WERI-Rb-1 (cell line): ENCODE measurements around the gene MTREX.

Experiments used
- DNase-seq: peaks from one replicate; pipeline ENCODE4 v3.0.0-alpha.2; 2020
- H3K27ac ChIP-seq: fragments of 250-450 bp; sonication (Bioruptor Pico); 2 replicates; pipeline ENCODE4 v1.5.1; 2020; ENCODE audit warnings: mild to moderate bottlenecking, moderate library complexity
- H3K27me3 ChIP-seq: fragments of 250-450 bp; sonication (Bioruptor Pico); 2 replicates; pipeline ENCODE4 v1.5.1; 2021; ENCODE audit warnings: mild to moderate bottlenecking, low read depth, moderate library complexity; ENCODE audit not compliant: insufficient read depth, severe bottlenecking
- H3K36me3 ChIP-seq: fragments of 250-450 bp; sonication (Bioruptor Pico); 2 replicates; pipeline ENCODE4 v1.5.1; 2020; ENCODE audit warnings: mild to moderate bottlenecking, moderate library complexity
- H3K4me3 ChIP-seq: 2 replicates; pipeline ENCODE4 v1.5.1; 2011; ENCODE audit warnings: low read depth, mild to moderate bottlenecking, control low read depth, low read length
- H3K9me3 ChIP-seq: fragments of 250-450 bp; sonication (Bioruptor Pico); 2 replicates; pipeline ENCODE4 v1.5.1; 2021; ENCODE audit warnings: mild to moderate bottlenecking, moderate library complexity; ENCODE audit not compliant: severe bottlenecking
- CTCF ChIP-seq: IDR thresholded peaks from 2 replicates; pipeline ENCODE4 v1.5.1; 2011; ENCODE audit warnings: low read depth, mild to moderate bottlenecking, control low read depth, inconsistent platforms, low read length

The MTREX gene

GRCh38 chr5:55307383-55308253 lies at the start of gene MTREX, which contains the start of gene DHX29:
Gene MTREX (plus strand): TSS chr5:55307989. CDS start chr5:55308014, 25 bp downstream.
Gene DHX29 (minus strand): TSS chr5:55307694. CDS start chr5:55307573, 121 bp downstream.
- peak; percentile 91 for DNase-seq
- Histone ChIP-seq H3K27ac (peak within 1 kb of the TSS; percentile 97), H3K36me3 (peaks cover 12% of the 10 kb centered on the region), H3K4me3 (peak within 1 kb of the TSS; percentile 100), H3K9me3 (no peaks in the 10 kb centered on the region), H3K27me3 (no peaks in the 10 kb centered on the region)
- TF ChIP-seq CTCF: no peak

GRCh38 chr5:55258339-55258738 lies 49.5 kb upstream of the MTREX start:
- no peak overlapping the region for H3K27ac ChIP-seq
- TF ChIP-seq CTCF: no peak
- no peaks in the 10 kb centered on the region for H3K9me3 ChIP-seq
- H3K27me3 ChIP-seq: no peaks in the 10 kb centered on the region
- peaks cover 43% of the 10 kb centered on the region for H3K36me3 ChIP-seq
- no peak overlapping the region for H3K4me3 ChIP-seq
- no peak for DNase-seq

- Histone ChIP-seq H3K4me3 (no peak overlapping the region), H3K27me3 (no peaks in the 10 kb centered on the region), H3K9me3 (no peaks in the 10 kb centered on the region), H3K27ac (no peak overlapping the region), H3K36me3 (peaks cover 68% of the 10 kb centered on the region)
- TF ChIP-seq CTCF: no peak
- no peak for DNase-seq
Observed at GRCh38 chr5:55276771-55277170, 31.0 kb upstream of the MTREX start.

GRCh38 chr5:55278778-55279177 lies 29.0 kb upstream of the MTREX start:
- no peaks in the 10 kb centered on the region for H3K27me3 ChIP-seq
- no peak overlapping the region for H3K27ac ChIP-seq
- TF ChIP-seq CTCF: no peak
- DNase-seq: no peak
- no peak overlapping the region for H3K4me3 ChIP-seq
- H3K9me3 ChIP-seq: no peaks in the 10 kb centered on the region
- peaks cover 66% of the 10 kb centered on the region for H3K36me3 ChIP-seq

GRCh38 chr5:55286411-55286933 lies 21.3 kb upstream of the MTREX start:
- H3K9me3 ChIP-seq: no peaks in the 10 kb centered on the region
- TF ChIP-seq CTCF: no peak
- no peak overlapping the region for H3K27ac ChIP-seq
- peaks cover 69% of the 10 kb centered on the region for H3K36me3 ChIP-seq
- DNase-seq: no peak
- H3K27me3 ChIP-seq: no peaks in the 10 kb centered on the region
- no peak overlapping the region for H3K4me3 ChIP-seq
